CD4-positive, alpha-beta T cell treated with Interleukin-15 for 1 hour (primary cell): Measurements from ENCODE around the gene SPATA9.
A peak's percentile ranks its signal among the peaks of the same experiment; 100 is the strongest.
"Not testable (repeated sequence)": the region's sequence is repeated elsewhere in the genome, so short reads cannot be mapped to it uniquely, and the experiment has no call there.

Experiments
- DNase-seq: peaks from one replicate; pipeline ENCODE4 v3.0.0-alpha.2; 2020

The SPATA9 gene

DNA sequence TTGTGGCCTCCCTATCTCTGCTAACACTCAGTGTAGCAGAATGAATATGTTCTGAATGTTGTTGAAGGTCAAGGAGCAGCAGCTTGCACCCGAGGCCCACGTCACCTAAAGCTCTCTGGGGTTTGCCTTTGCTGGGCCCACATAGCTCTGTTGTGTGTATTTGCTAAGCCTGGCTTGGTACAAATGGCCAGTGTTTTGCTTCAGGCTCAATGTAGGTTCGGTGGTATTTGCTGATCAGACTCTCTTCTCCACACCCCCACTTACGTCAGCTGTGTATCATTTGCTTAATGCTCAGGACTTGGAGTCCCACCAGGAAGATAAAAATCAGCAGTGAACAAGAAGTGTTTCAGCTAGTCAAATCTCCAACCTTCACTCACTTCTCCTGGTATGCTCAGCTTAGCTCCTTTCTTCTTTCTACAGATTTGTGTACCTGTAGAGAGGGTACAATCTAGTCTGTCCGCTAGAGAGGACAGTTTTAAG, 41.0 kb downstream of the SPATA9 start:
- no peak for DNase-seq

DNA sequence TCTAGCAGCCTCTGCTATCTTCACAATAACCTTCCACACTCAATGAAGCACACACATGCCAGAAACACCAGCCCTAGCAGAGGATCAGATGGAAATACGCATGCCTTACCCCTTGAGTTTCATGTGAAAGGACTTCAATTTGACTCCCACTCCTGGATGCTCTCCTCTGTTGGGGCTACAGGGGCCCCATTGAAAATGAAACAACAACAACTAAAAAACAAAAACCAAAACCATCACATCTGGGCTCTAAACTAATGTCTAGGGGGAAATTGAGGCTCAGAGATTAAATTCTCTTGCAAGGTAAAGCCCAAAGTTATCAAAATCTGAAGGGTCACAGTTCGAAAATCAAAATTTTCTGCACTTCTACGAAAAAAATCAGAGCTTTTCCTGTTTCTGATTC, 44.2 kb downstream of the SPATA9 start:
- no peak for DNase-seq

DNA sequence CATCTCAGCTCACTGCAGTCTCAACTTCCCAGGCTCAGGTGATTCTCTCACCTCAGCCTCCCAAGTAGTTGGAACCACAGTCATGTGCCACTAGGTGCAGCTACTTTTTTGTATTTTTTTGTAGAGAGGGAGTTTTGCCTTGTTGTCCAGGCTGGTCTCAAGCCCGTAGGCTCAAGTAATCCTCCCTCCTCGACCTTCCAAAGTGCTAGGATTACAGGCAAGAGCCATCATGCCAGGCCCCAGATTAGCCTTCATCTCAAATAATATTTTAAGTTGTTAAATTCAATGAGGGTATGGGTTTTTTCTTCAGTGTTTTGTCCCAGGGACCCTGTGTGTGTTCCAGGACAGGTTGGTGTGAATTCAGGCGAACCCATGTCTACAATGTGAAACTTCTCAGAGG, 48.7 kb downstream of the SPATA9 start:
- DNase-seq = no peak

DNA sequence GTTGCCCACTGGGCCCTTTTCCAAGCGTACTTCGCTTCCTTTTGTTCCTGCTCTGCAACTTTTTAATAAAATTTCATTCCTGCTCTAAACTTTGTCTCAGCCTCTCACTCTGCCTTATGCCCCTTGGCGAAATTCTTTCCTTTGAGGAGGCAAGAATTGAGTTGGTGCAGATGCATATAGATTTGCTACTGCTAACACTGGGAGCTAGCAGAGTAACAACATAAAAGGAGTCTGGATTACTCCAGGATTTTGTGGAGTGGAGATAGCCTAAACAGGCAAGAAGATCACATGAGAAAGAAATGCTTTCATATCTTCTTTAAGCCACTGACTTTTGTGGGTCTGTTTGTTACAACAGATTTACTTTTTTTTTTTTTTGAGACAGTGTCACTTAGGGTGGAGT, 49.1 kb downstream of the SPATA9 start:
- DNase-seq = no peak

DNA sequence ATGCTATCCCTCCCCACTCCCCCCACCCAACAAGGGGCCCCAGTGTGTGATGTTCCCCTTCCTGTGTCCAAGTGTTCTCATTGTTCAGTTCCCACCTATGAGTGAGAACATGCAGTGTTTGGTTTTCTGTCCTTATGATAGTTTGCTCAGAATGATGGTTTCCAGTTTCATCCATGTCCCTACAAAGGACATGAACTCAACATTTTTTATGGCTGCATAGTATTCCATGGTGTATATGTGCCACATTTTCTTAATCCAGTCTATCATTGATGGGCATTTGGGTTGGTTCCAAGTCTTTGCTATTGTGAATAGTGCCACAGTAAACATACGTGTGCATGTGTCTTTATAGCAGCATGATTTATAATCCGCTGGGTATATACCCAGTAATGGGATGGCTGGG, 49.8 kb downstream of the SPATA9 start:
- DNase-seq = not testable (repeated sequence)

DNA sequence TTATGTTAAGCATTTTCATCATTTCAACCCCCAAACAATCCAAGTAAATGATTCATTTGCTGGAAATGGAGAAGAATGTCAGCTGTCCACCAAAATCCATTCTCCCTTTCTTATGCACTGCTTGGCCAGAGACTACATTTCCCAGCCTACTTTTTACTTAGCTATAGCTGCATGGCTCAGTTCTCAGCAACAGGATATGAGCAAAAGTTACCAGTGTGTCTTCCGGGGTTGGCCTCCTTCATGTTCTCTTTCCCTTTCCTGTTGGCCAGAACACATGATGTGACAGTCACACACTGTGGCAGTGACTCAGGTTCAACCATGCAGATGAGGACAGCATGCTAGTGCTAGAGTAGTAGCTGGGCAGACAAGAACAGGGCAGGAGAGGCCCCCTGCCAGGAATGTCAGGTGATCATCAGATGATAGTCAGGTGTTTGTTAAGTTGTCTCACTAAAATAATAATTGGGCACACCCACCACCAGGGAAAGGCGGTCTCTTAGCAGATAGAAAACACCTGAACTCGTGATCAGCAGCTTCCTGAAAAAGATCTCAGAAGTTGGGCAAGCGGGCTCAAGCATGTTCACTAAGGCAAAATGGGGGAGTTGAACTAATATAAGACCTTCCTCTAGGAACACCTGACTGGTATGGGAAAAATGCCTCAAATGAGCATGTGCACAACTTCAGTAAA, 50.7 kb downstream of the SPATA9 start:
- peak; percentile 72 for DNase-seq

DNA sequence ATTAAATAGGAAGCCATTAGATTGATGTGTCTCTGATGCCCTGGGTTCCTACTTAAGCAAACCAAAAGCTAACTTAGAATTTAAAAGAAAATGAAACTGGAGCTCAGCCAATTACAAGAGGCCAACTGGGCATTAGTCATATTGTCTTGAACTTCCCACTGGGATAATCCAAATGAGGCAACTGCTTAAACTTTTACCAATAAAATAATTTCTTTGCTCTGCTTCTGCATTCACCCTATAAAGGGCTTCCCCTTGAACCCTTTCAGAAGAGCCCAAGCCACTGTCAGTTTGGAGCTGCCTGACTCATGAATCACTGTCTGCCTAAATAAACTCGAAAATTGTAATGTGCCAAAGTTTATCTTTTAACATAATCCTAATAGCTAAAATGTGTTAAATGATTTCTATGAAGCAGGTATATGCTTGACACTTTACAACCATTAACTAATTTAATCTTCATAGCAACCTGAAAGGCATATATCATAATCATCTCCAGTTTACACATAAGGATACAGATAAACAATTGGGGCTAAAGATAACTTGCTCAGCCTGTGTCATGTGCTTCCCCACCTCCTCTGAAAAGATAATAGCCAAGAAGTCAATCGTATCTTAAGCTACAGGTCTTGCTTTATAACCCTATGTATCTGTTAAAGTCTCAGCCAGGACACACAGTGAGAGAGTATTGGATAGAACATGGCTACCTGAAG, 51.4 kb downstream of the SPATA9 start:
- DNase-seq = no peak

DNA sequence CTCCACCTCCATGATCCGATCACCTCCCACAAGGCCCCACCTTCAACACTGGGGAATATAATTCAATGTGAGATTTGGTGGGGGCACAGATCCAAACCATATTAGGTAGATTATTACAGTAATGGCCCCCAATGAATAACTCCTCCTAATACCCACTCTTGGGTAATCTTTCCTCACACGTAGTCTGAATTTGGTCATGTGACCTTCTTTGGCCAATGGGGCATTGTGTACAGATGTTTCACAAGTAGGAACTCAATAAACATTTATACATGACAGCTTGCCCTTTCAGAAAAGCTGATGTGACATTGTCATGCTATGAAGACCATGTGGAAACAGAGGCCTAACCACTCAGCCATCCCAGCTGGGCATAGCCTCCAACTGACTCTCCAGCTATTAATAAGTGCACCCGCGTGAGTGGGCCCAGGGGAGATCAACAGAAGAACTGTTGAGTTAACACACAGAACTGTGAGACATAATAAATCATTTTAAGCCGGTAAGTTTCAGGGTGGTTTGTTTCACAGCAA, 52.3 kb downstream of the SPATA9 start:
- no peak for DNase-seq

DNA sequence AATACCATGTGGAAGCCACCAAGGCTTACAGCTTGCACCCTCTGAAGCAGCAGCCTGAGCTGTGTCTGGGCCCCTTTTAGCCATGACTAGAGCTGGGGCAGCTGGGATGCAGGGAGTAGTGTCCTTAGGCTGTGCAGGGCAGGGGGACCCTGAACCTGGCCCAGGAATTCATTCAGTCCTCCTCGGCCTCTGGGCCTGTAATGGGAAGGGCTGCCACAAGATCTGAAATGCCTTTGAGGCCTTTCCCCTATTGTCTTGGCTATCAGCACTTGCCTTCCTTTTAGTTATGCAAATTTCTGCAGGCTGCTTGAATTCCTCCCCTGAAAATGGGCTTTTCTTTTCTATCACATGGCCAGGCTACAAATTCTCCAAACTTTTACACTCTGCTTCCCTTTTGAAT, 53.9 kb downstream of the SPATA9 start:
- no peak for DNase-seq

DNA sequence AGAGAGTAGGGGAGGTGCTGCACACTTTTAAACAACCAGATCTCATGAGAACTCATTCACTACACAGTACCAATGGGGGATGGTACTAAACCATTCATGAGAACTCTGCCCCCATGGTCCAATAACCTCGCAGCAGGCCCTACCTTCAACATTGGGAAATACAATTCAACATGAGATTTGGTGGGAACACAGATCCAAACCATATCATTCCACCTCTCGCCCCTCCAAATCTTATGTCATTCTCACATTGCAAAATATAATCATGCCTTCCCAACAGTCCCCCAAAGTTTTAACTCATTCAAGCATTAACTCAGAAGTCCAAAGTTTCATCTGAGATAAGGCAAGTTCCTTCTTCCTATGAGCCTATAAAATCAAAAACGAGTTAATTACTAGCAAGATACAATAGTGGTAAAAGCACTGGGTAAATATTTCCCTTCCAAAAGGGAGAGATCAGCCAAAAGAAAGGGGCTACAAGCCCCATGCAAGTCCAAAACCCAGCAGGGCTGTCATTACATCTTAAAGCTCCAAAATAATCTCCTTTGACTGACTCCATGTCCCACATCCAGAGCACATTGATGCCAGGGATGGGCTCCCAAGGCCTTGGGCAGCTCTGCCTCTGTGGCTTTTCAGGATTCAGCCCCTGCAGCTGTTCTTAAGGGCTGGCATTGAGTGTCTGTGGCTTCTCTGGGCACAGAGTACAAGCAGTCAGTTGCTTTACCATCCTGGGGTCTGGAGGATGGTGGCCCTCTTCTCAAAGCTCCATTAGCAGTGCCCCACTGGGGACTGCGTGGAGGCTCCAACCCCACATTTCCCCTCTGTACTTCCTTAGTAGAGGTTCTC, 54.6 kb downstream of the SPATA9 start:
- no peak for DNase-seq

DNA sequence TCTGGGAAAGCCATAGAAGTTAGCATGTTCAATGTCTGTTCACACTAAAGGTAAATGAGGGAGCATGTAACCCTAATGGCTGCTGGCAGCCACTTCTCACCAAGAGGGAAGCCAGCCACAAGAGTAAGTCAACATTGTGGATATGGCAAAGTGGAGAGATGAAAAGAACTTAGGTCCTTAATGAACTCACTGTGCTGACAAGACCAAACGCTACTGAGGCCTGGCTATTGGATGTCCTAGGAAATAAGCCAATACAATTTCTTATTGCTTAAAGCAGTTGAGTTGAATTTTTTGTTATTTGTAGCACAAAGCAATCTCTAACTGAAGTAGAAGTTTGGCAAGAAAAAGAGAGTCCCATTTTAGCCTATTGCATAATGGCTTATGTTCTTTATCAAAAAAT, 56.1 kb downstream of the SPATA9 start:
- DNase-seq = no peak

DNA sequence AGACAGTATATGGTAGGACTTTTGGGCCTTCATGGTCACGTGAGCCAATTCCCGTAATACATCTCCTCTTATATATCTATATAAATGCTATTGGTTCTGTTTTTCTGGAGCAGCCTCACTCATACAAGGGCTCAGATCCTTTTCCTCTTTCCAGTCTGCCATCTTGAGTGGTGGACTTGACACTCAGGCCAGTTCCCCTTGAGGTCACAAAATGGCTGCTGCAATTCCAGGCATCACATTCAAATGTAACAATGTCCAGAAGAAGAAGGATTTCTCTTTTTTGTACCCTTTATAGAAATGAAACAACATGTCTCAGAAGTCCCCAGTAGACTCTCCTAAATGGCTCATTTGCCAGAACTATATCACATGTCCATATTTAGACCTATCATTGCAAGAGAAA, 58.4 kb downstream of the SPATA9 start:
- DNase-seq = no peak

DNA sequence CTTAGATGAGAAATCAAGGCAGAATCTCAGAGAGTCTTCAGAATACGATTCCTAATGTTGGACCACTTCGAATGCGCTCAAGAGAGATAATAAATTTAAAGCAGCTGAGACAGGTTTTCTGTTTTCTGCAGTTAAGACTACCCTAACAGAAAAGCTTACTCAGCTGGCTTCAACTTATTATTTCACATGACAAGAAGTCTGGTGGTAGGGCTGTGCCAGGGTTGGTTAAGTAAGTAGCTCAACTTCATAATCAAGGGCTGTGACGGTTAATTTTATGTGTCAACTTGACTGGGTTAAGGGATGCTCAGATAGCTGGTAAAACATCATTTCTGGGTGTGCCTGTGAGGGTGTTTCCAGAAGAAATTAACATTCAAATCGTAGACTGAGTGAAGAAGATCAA, 59.1 kb downstream of the SPATA9 start:
- no peak for DNase-seq

DNA sequence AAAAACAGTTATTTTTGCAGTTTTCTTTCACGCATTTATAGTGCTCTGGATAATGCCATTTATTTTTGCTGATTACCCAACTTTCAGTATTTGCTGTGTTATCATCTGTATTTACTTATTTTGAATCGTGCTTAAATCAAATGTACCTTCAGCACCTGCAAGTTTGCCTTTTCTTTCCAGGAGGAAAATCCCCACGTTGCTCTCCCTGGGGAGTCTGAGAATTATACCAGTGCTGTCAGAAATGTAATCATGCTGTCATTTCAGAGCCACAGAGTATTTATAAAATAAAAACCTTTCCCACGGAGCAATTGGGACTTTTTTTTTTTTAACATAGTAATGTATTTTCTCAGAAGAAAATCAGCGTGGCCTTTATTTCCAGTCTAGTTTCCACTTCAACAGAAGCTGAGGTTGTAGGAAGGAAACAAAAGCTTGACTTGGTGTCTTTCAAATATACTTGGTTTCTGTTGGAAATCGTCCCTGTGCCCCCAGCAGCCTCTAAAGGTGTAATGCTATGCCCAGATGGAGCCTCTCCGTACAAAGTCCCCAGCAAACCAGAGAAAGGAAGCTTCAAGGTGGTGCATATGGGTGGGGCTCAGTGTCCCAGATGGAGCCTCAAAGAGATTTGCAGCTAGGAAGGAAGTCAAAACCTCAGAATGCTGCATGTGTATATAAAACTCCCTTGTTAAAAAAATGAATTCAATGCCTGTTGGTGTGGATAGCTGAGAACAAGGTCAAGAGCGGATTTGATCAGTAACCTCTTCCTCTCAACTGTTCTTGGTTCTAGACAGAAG, 60.8 kb downstream of the SPATA9 start:
- DNase-seq = no peak

DNA sequence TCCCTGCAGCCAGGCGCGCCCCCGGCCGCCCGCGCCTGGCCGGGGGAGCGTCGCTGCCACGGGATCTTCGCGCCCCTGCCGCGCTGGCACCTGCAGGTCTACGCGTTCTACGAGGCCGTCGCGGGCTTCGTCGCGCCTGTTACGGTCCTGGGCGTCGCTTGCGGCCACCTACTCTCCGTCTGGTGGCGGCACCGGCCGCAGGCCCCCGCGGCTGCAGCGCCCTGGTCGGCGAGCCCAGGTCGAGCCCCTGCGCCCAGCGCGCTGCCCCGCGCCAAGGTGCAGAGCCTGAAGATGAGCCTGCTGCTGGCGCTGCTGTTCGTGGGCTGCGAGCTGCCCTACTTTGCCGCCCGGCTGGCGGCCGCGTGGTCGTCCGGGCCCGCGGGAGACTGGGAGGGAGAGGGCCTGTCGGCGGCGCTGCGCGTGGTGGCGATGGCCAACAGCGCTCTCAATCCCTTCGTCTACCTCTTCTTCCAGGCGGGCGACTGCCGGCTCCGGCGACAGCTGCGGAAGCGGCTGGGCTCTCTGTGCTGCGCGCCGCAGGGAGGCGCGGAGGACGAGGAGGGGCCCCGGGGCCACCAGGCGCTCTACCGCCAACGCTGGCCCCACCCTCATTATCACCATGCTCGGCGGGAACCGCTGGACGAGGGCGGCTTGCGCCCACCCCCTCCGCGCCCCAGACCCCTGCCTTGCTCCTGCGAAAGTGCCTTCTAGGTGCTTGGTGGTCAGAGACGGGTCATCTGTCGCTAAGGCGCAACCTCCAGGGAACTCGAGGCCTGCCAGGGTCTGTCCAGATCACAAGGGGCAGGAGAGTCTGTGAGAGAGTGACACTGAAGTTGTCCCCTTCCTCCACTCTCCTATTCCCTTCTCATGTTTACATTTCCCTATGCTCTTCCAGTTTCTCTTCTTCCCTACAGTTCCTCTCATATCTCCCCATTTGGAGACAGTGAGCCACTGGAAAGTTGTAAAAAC, 61.6 kb downstream of the SPATA9 start:
- DNase-seq = peak; percentile 17

DNA sequence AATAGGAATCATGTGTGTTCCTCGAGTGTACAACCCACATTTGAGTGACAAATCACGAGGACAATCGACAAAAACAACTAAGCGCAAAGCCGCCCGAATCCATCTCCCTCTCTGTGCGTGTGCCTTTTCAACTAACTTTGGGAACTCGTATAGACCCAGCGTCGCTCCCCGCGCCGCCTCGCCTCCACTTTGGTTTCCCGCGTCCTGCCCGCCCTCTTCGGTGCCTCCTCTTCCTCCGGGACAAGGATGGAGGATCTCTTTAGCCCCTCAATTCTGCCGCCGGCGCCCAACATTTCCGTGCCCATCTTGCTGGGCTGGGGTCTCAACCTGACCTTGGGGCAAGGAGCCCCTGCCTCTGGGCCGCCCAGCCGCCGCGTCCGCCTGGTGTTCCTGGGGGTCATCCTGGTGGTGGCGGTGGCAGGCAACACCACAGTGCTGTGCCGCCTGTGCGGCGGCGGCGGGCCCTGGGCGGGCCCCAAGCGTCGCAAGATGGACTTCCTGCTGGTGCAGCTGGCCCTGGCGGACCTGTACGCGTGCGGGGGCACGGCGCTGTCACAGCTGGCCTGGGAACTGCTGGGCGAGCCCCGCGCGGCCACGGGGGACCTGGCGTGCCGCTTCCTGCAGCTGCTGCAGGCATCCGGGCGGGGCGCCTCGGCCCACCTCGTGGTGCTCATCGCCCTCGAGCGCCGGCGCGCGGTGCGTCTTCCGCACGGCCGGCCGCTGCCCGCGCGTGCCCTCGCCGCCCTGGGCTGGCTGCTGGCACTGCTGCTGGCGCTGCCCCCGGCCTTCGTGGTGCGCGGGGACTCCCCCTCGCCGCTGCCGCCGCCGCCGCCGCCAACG, 62.5 kb downstream of the SPATA9 start, which contains the start of gene GPR150:
GPR150 (plus strand) TSS at position 58 of the 840 bp plus-strand sequence; CDS start at position 247, 189 bp downstream.
- DNase-seq = peak; percentile 62

DNA sequence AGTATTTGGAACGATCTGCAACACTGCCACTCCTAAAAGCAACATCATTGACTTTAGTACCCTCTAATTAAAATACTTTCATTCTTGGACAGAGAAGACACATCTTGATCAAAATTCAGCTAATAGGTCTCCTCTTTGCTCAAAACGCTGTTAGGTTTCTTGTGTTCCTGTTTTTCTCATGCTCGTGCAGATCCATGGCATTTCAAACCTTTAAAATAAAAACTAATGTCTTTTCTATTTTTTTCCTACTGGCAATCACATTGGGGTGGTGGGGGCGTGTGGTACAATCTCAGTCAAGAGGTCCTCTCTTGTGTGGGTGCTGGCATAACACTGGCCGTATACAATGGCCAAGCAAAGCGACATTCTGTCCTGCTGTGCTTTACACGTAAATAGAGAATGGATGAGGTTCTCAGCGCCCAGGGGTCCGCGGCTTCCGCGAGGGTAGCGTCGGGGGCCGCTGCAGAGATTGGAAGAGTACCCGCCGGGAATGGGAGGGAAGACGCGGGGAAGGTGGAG, 63.2 kb downstream of the SPATA9 start:
- DNase-seq = no peak

DNA sequence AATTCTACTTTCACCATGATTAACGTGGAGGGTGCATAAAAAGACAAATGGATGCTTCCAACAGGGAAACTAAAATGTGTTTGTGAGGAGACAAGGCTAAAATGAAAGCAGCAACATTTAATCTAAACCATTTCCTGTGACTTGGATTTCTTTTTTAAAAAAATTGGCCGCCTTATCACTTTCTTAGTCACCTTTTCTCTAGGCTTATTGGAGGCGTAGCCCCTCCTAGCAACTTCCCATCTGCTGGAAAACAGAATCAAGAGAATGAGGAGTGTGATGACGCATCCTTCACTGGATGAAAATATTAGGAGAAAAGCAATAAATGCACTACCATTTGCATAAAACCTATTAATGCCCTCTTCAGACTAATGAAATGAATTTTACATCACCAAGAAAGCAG, 63.7 kb downstream of the SPATA9 start:
- no peak for DNase-seq

DNA sequence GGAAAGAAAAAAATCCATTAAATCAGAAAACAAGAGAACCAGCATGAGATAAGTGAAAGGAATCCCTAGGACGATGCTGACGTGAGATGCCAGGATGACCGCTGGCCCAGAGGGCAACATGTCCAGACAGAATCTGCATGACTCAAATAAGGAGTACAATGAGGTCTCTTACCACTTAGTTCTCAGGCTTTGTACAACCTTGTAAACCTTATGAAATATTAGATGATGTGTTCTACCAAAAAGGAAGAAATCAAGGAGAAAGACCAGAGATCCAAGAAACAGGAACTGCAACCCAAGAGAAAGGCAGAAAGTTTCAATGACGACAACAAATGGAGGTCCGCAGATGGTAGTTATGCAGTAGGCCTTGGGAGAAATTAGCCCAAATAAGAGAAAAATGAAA, 65.7 kb downstream of the SPATA9 start:
- no peak for DNase-seq

DNA sequence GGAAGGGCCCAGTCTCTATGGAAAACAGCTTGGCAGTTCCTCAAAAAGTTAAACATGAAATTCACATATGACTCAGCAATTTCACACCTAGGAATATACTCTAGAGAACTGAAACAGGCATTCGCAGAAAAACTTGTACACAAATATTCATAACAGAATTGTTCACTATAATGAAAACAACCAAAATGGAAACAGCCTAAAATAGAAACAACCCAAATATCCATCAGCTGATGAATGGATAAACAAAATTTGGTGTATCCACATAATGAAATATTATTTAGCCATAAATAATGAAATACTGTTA, 67.7 kb downstream of the SPATA9 start:
- DNase-seq = no peak
